Measurements from ENCODE around the gene NFKBIL1.

Gene NFKBIL1

DNA sequence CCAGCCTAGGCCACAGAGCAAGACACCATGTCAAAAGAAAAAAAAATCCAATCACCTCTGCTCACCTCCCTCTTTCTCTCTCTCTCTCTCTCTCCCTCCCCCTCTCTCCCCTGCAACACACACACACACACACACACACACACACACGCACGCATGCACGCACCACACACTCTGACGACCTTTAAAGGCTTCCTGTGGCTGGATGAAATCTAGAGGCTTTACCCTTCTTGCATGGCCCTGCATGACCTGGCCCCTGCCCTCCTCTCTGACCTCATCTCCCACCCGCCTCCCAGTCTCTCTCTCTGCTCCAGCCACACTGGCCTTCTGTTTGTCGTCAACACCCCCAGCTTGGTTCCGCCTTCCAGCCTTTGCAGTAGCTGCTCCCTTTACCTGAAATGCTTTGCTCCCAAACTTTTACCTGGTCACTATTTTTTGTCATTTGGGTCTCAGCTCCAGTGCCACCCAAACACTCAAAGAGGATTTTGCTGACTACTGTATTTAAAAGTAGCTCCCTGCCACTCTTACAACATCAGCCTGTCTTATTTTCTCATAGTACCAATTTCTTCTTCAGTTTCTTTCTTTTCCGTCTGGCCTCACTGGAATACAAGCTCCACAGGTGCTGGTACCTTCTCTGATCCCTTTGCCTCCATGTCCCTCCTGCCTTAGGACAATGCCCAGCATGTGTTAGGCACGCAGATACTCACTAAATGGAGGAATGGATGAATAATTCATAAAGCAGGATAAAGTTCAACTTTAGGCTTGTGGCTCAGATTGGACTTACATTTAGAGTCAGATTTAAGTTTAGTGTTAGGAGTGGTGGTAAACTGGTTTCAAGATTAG, 20.3 kb downstream of the NFKBIL1 start:
- no peak for DNase-seq

DNA sequence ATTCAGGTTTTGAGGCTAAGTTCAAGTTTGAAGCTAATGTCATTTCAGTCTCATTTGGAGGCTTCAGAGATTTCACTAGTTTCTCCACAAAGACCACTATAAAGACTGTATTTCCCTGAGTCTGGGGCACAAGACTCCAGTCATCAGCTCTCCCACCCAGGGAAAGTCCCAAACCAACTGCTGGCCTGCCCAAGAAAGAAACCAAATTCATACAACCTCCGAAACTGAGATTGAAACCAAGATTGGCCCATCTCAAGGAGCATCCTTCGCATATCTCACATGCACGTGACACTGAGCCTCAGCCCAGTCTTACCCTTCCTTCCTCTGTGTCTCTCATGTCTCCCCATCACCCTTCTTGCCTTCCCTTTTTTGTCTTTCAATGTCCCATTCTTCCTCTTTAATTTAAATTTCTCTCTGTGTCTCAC, 21.1 kb downstream of the NFKBIL1 start:
- no peak for DNase-seq

DNA sequence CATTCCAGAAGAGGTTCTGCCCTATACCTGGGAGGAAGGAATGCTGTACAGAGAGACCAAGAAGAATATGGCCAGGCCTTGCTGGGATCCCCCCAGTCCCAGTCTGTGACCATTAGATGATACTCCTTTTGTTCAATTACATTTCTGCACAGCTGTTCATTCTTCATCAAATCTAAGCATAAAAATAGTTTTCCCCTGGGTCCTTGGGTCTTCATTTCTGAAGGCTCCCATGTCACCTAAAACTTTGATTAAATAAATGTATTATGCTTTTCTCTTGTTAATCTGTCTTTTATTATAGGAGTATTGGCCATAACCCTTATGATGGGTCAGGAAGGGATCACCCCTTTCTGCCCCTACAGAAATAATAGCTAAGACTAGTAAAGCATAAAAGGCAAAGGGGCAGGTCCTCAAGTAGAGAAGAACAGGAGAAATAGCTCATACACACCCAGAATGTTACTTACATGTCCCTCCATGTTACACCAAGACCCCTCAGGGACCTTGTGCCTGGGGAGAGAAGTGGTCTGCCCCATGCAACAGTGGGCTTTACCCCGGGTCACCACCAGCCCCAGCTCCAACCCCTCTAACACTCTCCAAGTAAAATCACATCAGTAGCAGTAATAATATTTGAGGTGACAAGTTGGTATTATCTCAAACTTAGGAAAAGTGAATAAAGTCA, 22.6 kb downstream of the NFKBIL1 start:
- no peak for DNase-seq

DNA sequence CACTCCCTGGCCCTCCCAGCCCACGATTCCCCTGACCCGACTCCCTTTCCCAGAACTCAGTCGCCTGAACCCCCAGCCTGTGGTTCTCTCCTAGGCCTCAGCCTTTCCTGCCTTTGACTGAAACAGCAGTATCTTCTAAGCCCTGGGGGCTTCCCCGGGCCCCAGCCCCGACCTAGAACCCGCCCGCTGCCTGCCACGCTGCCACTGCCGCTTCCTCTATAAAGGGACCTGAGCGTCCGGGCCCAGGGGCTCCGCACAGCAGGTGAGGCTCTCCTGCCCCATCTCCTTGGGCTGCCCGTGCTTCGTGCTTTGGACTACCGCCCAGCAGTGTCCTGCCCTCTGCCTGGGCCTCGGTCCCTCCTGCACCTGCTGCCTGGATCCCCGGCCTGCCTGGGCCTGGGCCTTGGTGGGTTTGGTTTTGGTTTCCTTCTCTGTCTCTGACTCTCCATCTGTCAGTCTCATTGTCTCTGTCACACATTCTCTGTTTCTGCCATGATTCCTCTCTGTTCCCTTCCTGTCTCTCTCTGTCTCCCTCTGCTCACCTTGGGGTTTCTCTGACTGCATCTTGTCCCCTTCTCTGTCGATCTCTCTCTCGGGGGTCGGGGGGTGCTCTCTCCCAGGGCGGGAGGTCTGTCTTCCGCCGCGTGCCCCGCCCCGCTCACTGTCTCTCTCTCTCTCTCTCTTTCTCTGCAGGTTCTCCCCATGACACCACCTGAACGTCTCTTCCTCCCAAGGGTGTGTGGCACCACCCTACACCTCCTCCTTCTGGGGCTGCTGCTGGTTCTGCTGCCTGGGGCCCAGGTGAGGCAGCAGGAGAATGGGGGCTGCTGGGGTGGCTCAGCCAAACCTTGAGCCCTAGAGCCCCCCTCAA, 24.9 kb downstream of the NFKBIL1 start, which contains the start of gene LTA:
TSS of gene LTA (plus strand) at position 249 of the 871 bp plus-strand sequence. CDS start at position 703, 454 bp downstream.
- no peak for DNase-seq

DNA sequence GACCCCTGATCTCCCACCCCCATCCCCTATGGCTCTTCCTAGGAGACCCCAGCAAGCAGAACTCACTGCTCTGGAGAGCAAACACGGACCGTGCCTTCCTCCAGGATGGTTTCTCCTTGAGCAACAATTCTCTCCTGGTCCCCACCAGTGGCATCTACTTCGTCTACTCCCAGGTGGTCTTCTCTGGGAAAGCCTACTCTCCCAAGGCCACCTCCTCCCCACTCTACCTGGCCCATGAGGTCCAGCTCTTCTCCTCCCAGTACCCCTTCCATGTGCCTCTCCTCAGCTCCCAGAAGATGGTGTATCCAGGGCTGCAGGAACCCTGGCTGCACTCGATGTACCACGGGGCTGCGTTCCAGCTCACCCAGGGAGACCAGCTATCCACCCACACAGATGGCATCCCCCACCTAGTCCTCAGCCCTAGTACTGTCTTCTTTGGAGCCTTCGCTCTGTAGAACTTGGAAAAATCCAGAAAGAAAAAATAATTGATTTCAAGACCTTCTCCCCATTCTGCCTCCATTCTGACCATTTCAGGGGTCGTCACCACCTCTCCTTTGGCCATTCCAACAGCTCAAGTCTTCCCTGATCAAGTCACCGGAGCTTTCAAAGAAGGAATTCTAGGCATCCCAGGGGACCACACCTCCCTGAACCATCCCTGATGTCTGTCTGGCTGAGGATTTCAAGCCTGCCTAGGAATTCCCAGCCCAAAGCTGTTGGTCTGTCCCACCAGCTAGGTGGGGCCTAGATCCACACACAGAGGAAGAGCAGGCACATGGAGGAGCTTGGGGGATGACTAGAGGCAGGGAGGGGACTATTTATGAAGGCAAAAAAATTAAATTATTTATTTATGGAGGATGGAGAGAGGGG, 26.1 kb downstream of the NFKBIL1 start:
- no peak for DNase-seq

DNA sequence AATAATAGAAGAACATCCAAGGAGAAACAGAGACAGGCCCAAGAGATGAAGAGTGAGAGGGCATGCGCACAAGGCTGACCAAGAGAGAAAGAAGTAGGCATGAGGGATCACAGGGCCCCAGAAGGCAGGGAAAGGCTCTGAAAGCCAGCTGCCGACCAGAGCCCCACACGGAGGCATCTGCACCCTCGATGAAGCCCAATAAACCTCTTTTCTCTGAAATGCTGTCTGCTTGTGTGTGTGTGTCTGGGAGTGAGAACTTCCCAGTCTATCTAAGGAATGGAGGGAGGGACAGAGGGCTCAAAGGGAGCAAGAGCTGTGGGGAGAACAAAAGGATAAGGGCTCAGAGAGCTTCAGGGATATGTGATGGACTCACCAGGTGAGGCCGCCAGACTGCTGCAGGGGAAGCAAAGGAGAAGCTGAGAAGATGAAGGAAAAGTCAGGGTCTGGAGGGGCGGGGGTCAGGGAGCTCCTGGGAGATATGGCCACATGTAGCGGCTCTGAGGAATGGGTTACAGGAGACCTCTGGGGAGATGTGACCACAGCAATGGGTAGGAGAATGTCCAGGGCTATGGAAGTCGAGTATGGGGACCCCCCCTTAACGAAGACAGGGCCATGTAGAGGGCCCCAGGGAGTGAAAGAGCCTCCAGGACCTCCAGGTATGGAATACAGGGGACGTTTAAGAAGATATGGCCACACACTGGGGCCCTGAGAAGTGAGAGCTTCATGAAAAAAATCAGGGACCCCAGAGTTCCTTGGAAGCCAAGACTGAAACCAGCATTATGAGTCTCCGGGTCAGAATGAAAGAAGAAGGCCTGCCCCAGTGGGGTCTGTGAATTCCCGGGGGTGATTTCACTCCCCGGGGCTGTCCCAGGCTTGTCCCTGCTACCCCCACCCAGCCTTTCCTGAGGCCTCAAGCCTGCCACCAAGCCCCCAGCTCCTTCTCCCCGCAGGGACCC, 27.0 kb downstream of the NFKBIL1 start:
- DNase-seq, result no peak

DNA sequence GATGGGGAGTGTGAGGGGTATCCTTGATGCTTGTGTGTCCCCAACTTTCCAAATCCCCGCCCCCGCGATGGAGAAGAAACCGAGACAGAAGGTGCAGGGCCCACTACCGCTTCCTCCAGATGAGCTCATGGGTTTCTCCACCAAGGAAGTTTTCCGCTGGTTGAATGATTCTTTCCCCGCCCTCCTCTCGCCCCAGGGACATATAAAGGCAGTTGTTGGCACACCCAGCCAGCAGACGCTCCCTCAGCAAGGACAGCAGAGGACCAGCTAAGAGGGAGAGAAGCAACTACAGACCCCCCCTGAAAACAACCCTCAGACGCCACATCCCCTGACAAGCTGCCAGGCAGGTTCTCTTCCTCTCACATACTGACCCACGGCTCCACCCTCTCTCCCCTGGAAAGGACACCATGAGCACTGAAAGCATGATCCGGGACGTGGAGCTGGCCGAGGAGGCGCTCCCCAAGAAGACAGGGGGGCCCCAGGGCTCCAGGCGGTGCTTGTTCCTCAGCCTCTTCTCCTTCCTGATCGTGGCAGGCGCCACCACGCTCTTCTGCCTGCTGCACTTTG, 28.0 kb downstream of the NFKBIL1 start, which contains the start of gene TNF:
TSS of gene TNF (plus strand) at position 231 of the 567 bp plus-strand sequence. CDS start at position 408, 177 bp downstream.
- DNase-seq, result no peak

DNA sequence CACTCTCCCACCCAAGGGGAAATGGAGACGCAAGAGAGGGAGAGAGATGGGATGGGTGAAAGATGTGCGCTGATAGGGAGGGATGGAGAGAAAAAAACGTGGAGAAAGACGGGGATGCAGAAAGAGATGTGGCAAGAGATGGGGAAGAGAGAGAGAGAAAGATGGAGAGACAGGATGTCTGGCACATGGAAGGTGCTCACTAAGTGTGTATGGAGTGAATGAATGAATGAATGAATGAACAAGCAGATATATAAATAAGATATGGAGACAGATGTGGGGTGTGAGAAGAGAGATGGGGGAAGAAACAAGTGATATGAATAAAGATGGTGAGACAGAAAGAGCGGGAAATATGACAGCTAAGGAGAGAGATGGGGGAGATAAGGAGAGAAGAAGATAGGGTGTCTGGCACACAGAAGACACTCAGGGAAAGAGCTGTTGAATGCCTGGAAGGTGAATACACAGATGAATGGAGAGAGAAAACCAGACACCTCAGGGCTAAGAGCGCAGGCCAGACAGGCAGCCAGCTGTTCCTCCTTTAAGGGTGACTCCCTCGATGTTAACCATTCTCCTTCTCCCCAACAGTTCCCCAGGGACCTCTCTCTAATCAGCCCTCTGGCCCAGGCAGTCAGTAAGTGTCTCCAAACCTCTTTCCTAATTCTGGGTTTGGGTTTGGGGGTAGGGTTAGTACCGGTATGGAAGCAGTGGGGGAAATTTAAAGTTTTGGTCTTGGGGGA, 28.7 kb downstream of the NFKBIL1 start:
- no peak for DNase-seq

DNA sequence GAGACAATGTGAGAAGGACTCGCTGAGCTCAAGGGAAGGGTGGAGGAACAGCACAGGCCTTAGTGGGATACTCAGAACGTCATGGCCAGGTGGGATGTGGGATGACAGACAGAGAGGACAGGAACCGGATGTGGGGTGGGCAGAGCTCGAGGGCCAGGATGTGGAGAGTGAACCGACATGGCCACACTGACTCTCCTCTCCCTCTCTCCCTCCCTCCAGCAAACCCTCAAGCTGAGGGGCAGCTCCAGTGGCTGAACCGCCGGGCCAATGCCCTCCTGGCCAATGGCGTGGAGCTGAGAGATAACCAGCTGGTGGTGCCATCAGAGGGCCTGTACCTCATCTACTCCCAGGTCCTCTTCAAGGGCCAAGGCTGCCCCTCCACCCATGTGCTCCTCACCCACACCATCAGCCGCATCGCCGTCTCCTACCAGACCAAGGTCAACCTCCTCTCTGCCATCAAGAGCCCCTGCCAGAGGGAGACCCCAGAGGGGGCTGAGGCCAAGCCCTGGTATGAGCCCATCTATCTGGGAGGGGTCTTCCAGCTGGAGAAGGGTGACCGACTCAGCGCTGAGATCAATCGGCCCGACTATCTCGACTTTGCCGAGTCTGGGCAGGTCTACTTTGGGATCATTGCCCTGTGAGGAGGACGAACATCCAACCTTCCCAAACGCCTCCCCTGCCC, 29.6 kb downstream of the NFKBIL1 start:
- no peak for DNase-seq

DNA sequence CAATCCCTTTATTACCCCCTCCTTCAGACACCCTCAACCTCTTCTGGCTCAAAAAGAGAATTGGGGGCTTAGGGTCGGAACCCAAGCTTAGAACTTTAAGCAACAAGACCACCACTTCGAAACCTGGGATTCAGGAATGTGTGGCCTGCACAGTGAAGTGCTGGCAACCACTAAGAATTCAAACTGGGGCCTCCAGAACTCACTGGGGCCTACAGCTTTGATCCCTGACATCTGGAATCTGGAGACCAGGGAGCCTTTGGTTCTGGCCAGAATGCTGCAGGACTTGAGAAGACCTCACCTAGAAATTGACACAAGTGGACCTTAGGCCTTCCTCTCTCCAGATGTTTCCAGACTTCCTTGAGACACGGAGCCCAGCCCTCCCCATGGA, 30.2 kb downstream of the NFKBIL1 start:
- DNase-seq, result no peak

DNA sequence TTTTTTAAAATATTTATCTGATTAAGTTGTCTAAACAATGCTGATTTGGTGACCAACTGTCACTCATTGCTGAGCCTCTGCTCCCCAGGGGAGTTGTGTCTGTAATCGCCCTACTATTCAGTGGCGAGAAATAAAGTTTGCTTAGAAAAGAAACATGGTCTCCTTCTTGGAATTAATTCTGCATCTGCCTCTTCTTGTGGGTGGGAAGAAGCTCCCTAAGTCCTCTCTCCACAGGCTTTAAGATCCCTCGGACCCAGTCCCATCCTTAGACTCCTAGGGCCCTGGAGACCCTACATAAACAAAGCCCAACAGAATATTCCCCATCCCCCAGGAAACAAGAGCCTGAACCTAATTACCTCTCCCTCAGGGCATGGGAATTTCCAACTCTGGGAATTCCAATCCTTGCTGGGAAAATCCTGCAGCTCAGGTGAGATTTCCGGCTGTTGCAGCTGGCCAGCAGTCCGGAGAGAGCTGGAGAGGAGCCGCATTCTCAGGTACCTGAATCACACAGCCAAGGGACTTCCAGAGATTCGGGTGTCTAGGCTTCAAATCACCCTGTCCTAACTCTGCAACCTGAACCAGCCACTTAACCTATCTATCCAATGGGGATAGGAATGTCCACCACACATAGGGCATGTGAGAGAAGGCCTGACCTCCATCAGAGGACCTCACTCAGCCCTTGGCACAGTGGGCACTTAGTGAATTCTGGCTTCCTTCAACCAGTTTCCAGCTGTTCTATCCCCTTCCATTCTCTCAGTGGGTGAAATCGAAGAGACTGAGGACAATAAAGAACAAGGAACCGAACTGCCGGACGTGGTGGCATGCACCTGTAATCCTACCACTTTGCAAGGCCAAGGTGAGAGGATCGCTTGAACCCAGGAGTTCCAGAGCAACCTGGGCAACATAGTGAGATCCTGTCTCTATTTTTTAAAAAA, 31.0 kb downstream of the NFKBIL1 start:
- no peak for DNase-seq

DNA sequence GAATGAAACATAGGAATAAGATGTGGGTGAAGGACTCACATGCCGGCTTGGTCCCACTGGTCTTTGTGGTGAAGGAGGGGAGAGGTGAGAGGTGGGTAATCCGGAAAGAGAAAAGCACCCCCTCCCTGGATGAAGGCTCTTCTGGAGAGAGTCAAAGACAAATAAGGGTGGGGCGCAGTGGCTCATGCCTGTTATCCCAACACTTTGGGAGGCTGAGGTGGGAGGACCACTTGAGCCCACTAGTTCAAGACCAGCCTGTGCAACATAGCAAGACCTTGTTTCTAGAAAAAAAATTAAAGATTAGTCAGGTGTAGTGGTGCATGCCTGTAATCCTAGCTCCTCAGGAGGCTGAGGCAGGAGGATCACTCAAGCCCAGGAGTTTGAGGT, 31.7 kb downstream of the NFKBIL1 start:
- DNase-seq, result no peak

DNA sequence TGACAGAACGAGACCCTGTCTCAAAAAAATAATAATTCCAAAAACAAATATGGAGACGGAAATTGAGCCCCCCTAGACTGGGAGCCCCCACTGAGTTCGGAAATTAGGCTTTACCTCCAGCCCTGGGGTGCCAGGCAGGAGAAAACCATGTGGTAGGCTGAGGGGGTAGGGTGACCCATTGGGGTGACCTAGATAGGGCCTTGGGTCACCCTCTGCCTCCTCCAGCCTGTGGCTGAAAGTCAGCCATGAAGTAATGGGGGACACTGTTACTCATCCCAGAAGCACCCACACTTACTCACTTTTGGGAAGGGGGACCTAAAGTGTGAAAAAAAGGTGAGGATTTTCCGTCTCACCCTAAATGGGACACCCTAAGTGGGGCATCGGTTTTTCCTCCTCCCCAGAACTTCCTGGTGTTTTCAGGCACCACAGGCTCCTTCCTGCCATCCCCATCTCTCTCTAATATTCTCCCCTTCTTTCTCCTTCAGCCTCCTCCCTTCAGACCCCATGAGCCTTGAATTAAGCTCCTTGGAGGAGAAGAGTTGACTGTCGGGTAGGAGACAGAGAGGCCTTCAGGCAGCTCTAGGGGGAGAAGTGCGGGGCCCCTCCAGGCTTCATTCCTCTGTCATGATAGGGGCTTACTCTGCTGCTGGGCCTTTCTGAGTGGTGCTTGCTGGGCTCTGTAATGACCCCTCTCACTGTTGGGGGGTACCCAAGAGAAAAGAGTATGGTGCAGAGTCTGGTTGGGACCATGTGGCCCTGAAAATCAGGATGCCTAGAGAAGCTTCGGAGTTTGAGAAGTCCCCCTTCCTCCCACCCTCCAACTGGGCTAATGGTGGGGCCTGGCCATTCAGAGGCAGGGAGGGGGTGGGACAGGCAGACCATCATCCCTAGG, 32.4 kb downstream of the NFKBIL1 start:
- DNase-seq, result no peak

DNA sequence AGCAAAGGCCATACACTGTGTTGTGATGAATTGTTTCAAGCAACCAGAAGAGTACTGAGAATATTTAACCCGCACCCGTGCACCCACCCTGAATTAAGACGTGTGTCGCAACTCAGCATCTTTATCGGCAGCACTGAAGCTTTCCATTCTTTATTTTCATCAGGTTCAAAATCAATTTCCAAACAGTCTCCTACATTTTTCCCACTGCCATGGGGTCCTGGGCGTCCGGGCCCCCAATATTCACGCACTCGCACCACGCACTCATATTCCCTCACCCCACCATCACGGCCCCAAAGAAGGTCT, 33.0 kb downstream of the NFKBIL1 start:
- DNase-seq, result no peak

DNA sequence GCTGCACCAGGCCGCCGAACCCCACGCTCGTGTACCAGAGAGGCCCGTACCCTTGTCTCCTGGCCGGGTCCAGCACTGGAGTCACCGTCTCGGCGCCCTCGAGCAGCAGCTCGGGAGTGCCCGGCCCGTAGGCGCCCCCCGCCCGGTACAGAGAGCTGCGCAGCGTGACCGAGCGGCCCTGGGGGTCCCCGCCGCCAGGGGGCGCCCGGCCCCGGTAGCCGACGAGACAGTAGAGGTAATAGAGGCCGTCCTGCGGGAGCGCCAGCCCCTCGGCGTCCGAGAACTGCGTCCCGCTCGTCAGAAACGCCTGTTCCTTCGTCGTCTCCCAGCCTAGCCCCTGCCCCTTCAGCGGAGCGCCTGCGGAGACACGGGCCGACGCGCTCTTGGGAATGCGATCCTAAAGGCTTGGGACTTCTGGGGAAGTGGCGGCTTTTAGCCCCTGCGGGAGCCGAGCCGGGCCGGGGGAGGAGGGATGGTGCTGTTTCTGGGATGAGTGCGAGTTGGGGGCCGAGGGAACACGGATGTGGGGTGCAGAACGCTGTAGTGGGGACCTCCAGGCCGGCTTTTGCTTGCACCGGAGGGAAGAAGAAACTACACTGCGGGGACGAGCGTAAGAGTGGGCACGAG, 33.5 kb downstream of the NFKBIL1 start:
- peak; percentile 35 for DNase-seq

DNA sequence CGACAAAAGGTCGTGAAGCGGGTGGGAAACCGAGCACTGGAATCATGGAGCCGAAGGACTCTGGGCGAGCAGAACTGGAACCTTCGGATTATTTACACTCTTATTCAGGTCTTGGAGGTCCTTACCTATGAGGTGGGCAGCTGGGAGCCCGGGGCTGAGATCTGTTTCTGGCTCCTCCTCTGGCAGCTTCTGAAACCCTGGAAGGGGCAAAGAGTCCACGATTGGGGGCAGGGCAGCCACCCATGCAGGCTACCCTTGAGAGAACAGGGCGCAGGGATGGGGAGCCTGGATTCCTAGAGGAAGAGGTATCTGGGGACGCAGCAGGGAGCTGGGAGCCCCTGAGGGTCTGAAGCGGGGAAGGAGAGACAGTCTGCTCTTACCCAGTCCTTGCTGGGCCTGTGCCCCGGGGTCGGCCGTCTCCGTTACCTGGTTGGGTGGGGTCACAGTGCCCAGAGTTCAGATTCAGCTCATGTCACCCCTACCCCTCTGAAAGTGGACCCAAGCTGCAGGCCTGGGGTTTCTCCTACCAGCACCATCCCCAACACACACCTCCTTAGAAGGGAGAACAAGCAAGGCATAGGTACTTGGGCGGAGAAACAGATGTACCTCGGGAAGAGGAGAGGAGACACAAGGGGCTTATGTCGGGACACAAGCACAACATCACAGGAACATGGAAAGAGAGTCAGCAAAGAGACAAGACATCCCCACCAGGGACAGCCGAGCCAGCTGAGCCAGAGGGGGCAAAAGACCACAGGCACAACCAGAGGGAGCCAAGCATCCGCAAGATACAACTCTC, 34.2 kb downstream of the NFKBIL1 start:
- no peak for DNase-seq

All from NCI-H510A (cell line).